Hepatic stellate cell (primary cell): ENCODE measurements around the gene FBXO24.
"Not testable (repeated sequence)": the region's sequence is repeated elsewhere in the genome, so short reads cannot be mapped to it uniquely, and the experiment has no call there.

Experiments used
- DNase-seq: peaks from one replicate; pipeline ENCODE4 v3.0.0; 2011; ENCODE audit warnings: low spot score

FBXO24 gene

GRCh38 chr7:100559127-100559526 is 27.0 kb upstream of the FBXO24 start:
- DNase-seq, result no peak

DNA sequence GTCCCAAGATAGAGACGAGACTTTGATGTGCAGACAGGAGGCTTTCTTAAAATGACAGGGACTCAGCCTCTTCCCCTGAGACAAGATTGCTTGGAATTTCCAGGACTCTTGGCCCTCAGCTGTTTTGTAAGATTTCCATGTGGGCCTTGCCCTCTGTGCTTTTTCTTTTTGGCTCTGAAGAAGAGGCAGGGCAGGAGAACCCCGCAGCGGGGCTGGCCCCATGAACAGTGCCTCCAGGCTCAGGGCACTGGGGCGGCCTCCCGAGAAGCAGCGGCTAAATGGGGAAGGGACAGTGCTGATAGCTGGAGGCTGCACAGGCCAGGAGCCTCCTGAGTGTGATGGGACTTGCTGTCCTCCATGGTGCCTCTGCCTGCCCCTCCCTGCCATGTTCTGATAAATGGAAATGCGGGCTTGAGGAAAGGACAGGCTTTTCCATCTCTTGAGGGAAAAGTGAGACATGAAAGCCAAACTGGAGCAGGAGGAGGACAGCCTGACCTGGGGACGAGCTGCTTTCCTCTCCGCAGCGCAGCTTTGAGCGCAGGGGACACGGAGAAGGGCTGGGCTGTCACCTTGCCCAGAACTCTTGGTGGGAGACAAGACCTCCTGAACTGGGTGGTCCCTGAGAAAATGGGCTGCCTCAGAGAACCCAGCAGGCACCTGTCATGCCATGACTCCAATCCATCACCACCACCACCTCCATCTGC is 24.5 kb upstream of the FBXO24 start:
- DNase-seq, result no peak

GRCh38 chr7:100562195-100563099 is 23.7 kb upstream of the FBXO24 start:
- no peak for DNase-seq

- no peak for DNase-seq
Observed at GRCh38 chr7:100563100-100563564, 23.0 kb upstream of the FBXO24 start.

GRCh38 chr7:100563809-100564400 is 22.2 kb upstream of the FBXO24 start:
- peak; percentile 89 for DNase-seq

GRCh38 chr7:100564405-100564804 is 21.7 kb upstream of the FBXO24 start:
- not testable (repeated sequence) for DNase-seq

DNA sequence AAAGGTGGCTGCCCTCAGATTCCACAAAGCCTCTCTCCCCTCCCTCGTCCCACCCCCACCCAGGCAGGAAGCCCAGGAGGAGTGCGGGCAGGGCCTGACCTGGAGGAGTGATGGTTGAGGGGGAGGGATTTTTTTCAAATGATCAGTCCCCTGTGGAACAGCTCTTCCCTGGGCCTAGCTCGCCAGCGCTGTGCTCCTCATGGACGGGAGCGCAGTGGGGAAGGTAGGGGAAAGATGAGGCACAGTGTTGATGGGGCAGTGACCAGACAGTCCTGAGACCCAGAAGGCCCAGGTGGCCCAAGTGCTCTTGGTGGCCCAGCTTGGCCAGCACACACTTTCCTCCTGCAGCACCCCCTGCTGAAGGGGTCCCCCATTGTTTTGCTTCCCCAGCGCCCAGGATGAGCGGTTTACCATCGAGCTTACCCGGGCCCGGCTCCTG is 21.0 kb upstream of the FBXO24 start:
- DNase-seq, result no peak

GRCh38 chr7:100566018-100566531 is 20.1 kb upstream of the FBXO24 start:
- DNase-seq, result no peak

GRCh38 chr7:100567031-100567730 is 18.9 kb upstream of the FBXO24 start:
- DNase-seq, result no peak

GRCh38 chr7:100567751-100568175 is 18.4 kb upstream of the FBXO24 start:
- DNase-seq, result no peak

DNA sequence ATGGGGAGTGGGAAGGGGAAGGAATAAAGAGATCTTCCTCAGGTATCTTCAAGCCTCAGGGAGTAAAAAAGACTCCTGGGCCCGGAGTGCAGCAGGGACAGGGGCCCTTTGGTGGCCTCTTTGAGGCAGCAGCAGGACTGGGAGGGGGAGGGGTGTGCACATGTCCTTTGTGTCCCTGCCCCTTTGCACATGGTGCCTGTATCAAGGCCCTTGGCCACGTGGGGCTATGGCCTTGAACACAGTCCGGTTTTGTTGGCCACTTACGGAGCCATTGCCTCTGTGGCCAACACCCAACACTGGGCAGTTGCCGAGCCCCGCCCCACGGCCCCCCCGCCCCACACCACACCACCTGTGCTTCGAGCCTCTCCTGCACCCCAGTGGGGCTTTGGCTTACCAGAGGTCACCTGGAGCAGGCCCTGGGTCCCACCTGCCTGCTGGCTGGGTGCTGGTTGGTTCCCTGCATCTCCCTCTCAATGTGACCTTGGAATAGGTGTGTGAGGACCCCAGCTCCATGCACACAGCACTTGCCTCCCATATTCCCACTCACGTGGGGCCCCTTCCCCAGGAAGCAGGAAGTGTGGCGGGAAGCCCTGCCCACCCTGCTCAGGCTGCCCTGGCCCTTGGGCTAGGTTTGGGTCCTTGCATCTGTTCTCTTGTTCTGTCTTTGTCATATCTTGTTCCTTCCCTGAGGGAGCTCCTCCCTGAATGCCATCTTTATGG is 17.8 kb upstream of the FBXO24 start:
- no peak for DNase-seq

- no peak for DNase-seq
Observed at GRCh38 chr7:100568896-100569844, 17.0 kb upstream of the FBXO24 start.

DNA sequence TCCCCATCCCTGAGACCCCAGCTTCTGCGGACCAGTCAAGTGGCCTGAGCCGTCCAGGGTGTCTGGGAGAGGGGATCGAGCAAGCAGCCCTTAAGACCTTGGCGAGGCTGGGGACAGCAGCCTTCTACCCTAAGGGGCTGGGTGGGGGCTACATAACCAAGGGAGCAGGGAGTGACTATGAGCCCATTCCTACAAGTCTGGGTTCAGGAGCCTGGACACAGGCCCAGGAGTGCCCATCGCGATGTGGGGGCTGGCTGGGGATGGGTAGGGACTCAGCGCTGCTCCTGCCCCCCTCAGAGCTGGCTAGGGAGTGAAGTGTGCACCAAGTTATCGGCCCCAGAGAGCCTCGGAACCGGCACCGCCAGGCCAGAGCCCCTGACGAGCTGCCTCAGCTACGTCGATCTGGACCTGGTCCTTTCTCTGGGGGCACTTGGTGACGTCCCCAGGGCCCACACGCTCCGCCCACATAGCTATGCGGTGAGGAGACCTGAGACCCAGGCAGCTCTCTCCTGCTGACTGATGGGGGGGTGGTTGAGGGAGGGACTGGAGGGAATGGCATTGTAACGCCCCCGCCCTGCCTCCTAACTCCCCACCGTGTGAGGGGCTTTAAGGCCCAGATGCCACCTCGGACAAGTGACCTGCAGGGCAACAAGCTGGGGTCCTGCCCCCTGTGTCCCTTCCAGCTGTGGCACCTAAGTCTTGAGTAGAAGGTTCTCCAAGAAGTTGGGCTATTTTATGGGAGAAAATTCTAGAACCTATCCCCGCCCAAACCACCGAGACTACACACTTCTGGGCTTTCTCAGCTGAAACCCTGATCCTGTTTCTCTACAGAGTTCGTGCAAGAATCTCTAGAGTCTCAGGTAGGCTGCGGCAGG is 14.9 kb upstream of the FBXO24 start:
- no peak for DNase-seq

DNA sequence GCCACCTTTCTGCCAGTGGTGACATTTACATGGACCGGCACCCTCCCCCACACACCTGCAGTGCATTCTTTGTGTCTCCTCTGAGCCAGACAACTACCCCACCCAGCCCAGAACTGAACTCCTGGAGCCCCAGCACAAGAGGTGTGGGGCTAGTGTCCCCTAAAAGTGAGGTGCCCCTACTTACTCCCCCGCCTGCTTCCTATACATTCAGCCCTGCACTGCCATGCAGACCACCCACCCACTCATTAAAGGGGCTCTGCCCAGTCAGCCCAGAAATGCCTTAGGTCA is 14.4 kb upstream of the FBXO24 start:
- no peak for DNase-seq

DNA sequence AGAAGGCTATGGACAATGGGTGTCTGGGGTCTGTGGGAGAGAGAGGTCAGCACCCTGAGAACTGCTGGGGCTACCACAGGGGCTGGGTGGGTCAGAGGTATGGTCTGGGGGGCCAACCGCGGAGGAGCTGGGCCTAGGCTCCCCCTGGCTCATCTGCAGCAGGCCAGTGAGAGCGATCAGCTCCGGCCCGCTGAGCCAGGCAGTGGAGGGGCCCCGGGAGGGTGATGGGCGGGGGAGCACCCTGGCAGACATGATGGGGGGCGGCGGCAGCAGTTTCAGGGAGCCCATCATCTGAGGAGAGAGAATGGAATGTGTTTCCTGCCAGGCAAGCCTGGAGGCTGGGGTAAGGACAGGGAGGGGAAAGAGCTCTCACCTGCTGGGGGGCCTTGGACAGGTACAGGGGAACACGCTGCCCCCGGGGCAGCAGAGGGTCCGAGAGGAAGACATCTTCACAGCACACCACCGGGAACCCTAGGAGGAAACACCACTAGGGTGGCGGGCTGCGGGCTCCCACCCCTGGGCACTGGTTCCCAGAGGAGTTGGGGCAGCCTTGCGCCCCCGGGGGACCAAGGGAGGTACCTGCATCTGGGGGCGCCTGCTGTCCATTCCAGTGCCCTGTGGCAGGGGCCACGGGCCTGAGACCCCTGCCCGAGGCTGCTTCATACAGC is 13.7 kb upstream of the FBXO24 start:
- DNase-seq, result no peak

GRCh38 chr7:100572949-100573675 is 13.0 kb upstream of the FBXO24 start:
- no peak for DNase-seq

- DNase-seq, result no peak
Observed at GRCh38 chr7:100573691-100574361, 12.3 kb upstream of the FBXO24 start, which contains the start of gene SAP25. Gene SAP25 (minus strand): TSS chr7:100573900. CDS start chr7:100573742, 158 bp downstream.
